WTC11 (cell line): ENCODE data around the gene CCDC15. TPM values are rescaled to one million over a fixed set of nuclear protein-coding genes. Genes with fewer than 3 reads are reported as not detected.

Experiments
- ATAC-seq: fragments of 200-7000 bp; cut with Tn5 transposase; 2 replicates; pipeline ENCODE4 v1.10.0; 2021; ENCODE audit warnings: mild to moderate bottlenecking, moderate library complexity
- CTCF ChIA-PET: fragments of 300-600 bp; sonication (Branson Sonifier 250); formaldehyde crosslinking; loops from one replicate; lab custom pipeline; 2021; ENCODE audit warnings: antibody characterized with exemption; lab: Charles Lee
- POLR2A ChIA-PET: fragments of 350-600 bp; sonication (Branson Sonifier 250); formaldehyde crosslinking; loops from one replicate; lab custom pipeline; 2021; ENCODE audit warnings: antibody characterized with exemption; lab: Charles Lee
- DNase-seq: peaks from one replicate; pipeline ENCODE4 v3.0.0; 2021; ENCODE audit warnings: low spot score
- H3K27ac Mint-ChIP-seq: 2 replicates; pipeline ENCODE4 v1.8.0; 2021; ENCODE audit warnings: mixed read lengths
- H3K27me3 Mint-ChIP-seq: 2 replicates; pipeline ENCODE4 v1.8.0; 2021; ENCODE audit warnings: low read depth, mild to moderate bottlenecking, moderate library complexity, mixed read lengths
- H3K36me3 Mint-ChIP-seq: 2 replicates; pipeline ENCODE4 v1.8.0; 2021; ENCODE audit warnings: mixed read lengths
- H3K4me1 Mint-ChIP-seq: 2 replicates; pipeline ENCODE4 v1.8.0; 2022; ENCODE audit warnings: mixed read lengths
- H3K4me3 Mint-ChIP-seq: 2 replicates; pipeline ENCODE4 v1.8.0; 2021; ENCODE audit warnings: mild to moderate bottlenecking, moderate library complexity, mixed read lengths
- H3K9me3 Mint-ChIP-seq: 2 replicates; pipeline ENCODE4 v1.8.0; 2021; ENCODE audit warnings: mixed read lengths
- ATF2 ChIP-seq: sonication (generic); formaldehyde crosslinking; IDR thresholded peaks from 2 replicates; pipeline ENCODE4 v1.8.1; 2022; ENCODE audit warnings: low read depth, missing genetic modification reagents, borderline replicate concordance
- ATF6 ChIP-seq: sonication (generic); formaldehyde crosslinking; IDR thresholded peaks from 2 replicates; pipeline ENCODE4 v1.8.1; 2023; ENCODE audit warnings: mild to moderate bottlenecking, missing genetic modification reagents
- HMGXB4 ChIP-seq: sonication (generic); formaldehyde crosslinking; IDR thresholded peaks from 2 replicates; pipeline ENCODE4 v1.8.1; 2023; ENCODE audit warnings: mild to moderate bottlenecking, moderate library complexity, missing genetic modification reagents
- KAT7 ChIP-seq: sonication (generic); formaldehyde crosslinking; IDR thresholded peaks from 2 replicates; pipeline ENCODE4 v1.8.1; 2023; ENCODE audit warnings: missing genetic modification reagents, mild to moderate bottlenecking, borderline replicate concordance
- MYBL2 ChIP-seq: sonication (generic); formaldehyde crosslinking; IDR thresholded peaks from 2 replicates; pipeline ENCODE4 v1.8.1; 2023; ENCODE audit warnings: mild to moderate bottlenecking, moderate library complexity, missing genetic modification reagents
- NFATC4 ChIP-seq: fragments of 250-450 bp; sonication (Bioruptor Pico); IDR thresholded peaks from 2 replicates; pipeline ENCODE4 v1.9.0; 2021; ENCODE audit warnings: mild to moderate bottlenecking
- NFE2L1 ChIP-seq: sonication (generic); formaldehyde crosslinking; IDR thresholded peaks from 2 replicates; pipeline ENCODE4 v1.8.1; 2023; ENCODE audit warnings: missing genetic modification reagents
- NR2C2 ChIP-seq: sonication (generic); formaldehyde crosslinking; IDR thresholded peaks from 2 replicates; pipeline ENCODE4 v1.8.0; 2022; ENCODE audit warnings: mild to moderate bottlenecking, missing genetic modification reagents
- RELA ChIP-seq: sonication (generic); formaldehyde crosslinking; IDR thresholded peaks from 2 replicates; pipeline ENCODE4 v1.8.1; 2022; ENCODE audit warnings: missing genetic modification reagents, mild to moderate bottlenecking, borderline replicate concordance
- SMAD3 ChIP-seq: sonication (generic); formaldehyde crosslinking; IDR thresholded peaks from 2 replicates; pipeline ENCODE4 v1.8.0; 2022; ENCODE audit warnings: missing genetic modification reagents, mild to moderate bottlenecking, borderline replicate concordance
- SP1 ChIP-seq: sonication (generic); formaldehyde crosslinking; conservative IDR thresholded peaks from 2 replicates; pipeline ENCODE4 v1.8.1; 2022; ENCODE audit warnings: missing genetic modification reagents
- TCF7 ChIP-seq: sonication (generic); formaldehyde crosslinking; IDR thresholded peaks from 2 replicates; pipeline ENCODE4 v1.8.0; 2022; ENCODE audit warnings: mild to moderate bottlenecking, low read depth, missing genetic modification reagents, moderate library complexity
- TEAD4 ChIP-seq: sonication (generic); formaldehyde crosslinking; IDR thresholded peaks from 2 replicates; pipeline ENCODE4 v1.8.0; 2022; ENCODE audit warnings: mild to moderate bottlenecking, missing genetic modification reagents
- ZNF121 ChIP-seq: sonication (generic); formaldehyde crosslinking; IDR thresholded peaks from 2 replicates; pipeline ENCODE4 v1.8.0; 2023; ENCODE audit warnings: missing genetic modification reagents
- ZNF219 ChIP-seq: sonication (generic); formaldehyde crosslinking; IDR thresholded peaks from 2 replicates; pipeline ENCODE4 v1.8.0; 2023; ENCODE audit warnings: missing genetic modification reagents, mild to moderate bottlenecking, borderline replicate concordance
- ZNF425 ChIP-seq: fragments of 250-450 bp; sonication (Bioruptor Pico); conservative IDR thresholded peaks from 2 replicates; pipeline ENCODE4 v1.9.0; 2021; ENCODE audit warnings: mild to moderate bottlenecking
- ZNF671 ChIP-seq: fragments of 250-450 bp; sonication (Bioruptor Pico); IDR thresholded peaks from 2 replicates; pipeline ENCODE4 v1.8.0; 2021; ENCODE audit warnings: mild to moderate bottlenecking
- total RNA-seq: library from RNA; stranded (reverse); gene quantifications from 3 replicates; pipeline ENCODE4 v1.2.3, GENCODE V29; 2021
- TF ChIP-seq, protein P1 (sequence below): sonication (generic); formaldehyde crosslinking; IDR thresholded peaks from 2 replicates; pipeline ENCODE4 v1.8.1; 2023; ENCODE audit warnings: mild to moderate bottlenecking, missing genetic modification reagents, moderate library complexity
- TF ChIP-seq, protein P2 (sequence below): sonication (generic); formaldehyde crosslinking; conservative IDR thresholded peaks from 2 replicates; pipeline ENCODE4 v1.8.1; 2023; ENCODE audit warnings: mild to moderate bottlenecking, low read depth, missing genetic modification reagents, moderate library complexity
- TF ChIP-seq, protein P3 (sequence below): sonication (generic); formaldehyde crosslinking; IDR thresholded peaks from 2 replicates; pipeline ENCODE4 v1.8.0; 2022; ENCODE audit warnings: missing genetic modification reagents

CCDC15 gene
- total RNA-seq, 1 experiment from 2014 or later, result 2.4 TPM

DNA sequence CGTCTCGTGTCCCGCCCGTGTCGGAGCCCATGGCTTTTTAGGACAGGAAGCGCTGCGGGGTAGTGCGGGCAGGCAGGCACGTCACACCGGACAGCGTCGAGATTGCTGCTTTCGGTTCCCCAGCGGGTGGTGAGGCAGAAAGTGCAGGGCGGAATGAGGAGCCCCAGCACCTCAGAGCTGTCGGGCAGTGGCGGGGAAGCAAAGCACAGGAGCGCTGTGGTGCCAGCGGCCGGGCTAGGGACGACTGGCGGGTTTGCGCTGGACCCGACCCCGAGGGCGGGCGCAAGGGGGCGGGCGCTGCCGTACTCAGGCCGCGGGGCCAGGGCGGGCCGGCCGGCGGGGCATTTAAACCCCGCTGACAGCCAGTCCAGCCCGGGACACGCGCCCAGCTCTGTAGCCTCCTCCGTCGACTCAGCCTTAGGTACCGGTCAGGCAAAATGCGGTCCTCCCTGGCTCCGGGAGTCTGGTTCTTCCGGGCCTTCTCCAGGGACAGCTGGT, 109.0 kb downstream of the CCDC15 start, which contains the start of gene SLC37A2 (continued):
- TF ChIP-seq RELA (CRISPR knock-in tag) (0 out of 2 replicates have a peak, but pooled peaks have one; percentile 25), KAT7 (peak; percentile 86; the same call in 1 of the 2 replicates)
- TF ChIP-seq, protein P1, sequence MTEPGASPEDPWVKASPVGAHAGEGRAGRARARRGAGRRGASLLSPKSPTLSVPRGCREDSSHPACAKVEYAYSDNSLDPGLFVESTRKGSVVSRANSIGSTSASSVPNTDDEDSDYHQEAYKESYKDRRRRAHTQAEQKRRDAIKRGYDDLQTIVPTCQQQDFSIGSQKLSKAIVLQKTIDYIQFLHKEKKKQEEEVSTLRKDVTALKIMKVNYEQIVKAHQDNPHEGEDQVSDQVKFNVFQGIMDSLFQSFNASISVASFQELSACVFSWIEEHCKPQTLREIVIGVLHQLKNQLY (CRISPR knock-in tag), result no peak
- TF ChIP-seq, all 79 proteins: peak for 4

DNA sequence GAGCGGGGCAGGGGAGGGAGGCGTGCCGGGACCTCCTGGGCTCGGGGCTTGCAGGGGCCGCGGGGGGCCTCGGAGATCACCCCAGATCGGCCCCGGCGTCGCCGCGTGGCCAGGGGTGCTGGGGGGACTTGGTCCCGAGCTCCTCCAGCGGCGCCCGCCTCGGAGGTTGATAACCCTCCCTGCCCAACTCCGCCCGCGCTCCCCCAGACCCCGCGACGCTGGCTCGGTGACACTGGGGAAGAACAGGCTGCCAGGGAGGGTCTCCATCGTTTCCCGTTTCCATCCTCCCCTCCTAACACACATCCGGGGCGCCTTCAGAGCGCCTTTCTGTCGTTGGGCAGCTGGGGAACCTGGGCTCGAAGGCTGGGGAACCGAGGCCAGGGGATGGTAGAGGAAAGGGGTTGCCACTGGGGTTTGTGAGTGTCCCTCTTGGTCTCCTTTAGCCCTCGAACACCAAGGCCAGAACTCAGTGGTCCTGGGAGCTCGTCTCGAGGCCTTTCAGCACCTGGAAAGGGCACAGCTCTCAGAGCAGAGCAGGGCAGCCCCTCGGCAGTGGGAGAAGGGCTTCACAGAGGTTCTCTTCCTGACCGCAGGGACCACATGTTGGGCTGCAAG, 109.5 kb downstream of the CCDC15 start:
- ATAC-seq (peak; percentile 57), DNase-seq (peak; percentile 43)
- Mint-ChIP-seq H3K27me3 (peaks cover 59% of the 10 kb centered on the region), H3K4me3 (peak overlapping the region; percentile 77), H3K9me3 (no peaks in the 10 kb centered on the region), H3K27ac (no peak overlapping the region), H3K36me3 (no peaks in the 10 kb centered on the region), H3K4me1 (peaks cover 8% of the 10 kb centered on the region; the same call in 1 of the 2 replicates)
- POLR2A ChIA-PET, result interaction anchor here (1.4 kb wide), 1 partner anchor 110 kb away, joined by 3 read pairs; the partner anchor contains the start of gene CCDC15
- CTCF ChIA-PET, result interaction anchor here (0.8 to 2.1 kb wide), 12 partner anchors 12 to 366 kb away, joined by 3 to 14 read pairs (median 6); no protein-coding TSS in a partner anchor
- TF ChIP-seq ATF6 (CRISPR knock-in tag) (no peak), MYBL2 (CRISPR knock-in tag) (0 out of 2 replicates have a peak, but pooled peaks have one; percentile 33), ZNF121 (CRISPR knock-in tag) (no peak), ATF2 (no peak), NFE2L1 (CRISPR knock-in tag) (no peak), NR2C2 (CRISPR knock-in tag) (no peak), TCF7 (CRISPR knock-in tag) (no peak), NFATC4 (CRISPR knock-in tag) (no peak), ZNF219 (CRISPR knock-in tag) (no peak), SP1 (CRISPR knock-in tag) (peak; percentile 41; the same call in 1 of the 2 replicates), HMGXB4 (CRISPR knock-in tag) (no peak), ZNF425 (CRISPR knock-in tag) (no peak), ZNF671 (CRISPR knock-in tag) (no peak), TEAD4 (no peak), SMAD3 (CRISPR knock-in tag) (no peak)
- TF ChIP-seq, protein P2, sequence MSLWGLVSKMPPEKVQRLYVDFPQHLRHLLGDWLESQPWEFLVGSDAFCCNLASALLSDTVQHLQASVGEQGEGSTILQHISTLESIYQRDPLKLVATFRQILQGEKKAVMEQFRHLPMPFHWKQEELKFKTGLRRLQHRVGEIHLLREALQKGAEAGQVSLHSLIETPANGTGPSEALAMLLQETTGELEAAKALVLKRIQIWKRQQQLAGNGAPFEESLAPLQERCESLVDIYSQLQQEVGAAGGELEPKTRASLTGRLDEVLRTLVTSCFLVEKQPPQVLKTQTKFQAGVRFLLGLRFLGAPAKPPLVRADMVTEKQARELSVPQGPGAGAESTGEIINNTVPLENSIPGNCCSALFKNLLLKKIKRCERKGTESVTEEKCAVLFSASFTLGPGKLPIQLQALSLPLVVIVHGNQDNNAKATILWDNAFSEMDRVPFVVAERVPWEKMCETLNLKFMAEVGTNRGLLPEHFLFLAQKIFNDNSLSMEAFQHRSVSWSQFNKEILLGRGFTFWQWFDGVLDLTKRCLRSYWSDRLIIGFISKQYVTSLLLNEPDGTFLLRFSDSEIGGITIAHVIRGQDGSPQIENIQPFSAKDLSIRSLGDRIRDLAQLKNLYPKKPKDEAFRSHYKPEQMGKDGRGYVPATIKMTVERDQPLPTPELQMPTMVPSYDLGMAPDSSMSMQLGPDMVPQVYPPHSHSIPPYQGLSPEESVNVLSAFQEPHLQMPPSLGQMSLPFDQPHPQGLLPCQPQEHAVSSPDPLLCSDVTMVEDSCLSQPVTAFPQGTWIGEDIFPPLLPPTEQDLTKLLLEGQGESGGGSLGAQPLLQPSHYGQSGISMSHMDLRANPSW (CRISPR knock-in tag), result no peak
- TF ChIP-seq, protein P3, sequence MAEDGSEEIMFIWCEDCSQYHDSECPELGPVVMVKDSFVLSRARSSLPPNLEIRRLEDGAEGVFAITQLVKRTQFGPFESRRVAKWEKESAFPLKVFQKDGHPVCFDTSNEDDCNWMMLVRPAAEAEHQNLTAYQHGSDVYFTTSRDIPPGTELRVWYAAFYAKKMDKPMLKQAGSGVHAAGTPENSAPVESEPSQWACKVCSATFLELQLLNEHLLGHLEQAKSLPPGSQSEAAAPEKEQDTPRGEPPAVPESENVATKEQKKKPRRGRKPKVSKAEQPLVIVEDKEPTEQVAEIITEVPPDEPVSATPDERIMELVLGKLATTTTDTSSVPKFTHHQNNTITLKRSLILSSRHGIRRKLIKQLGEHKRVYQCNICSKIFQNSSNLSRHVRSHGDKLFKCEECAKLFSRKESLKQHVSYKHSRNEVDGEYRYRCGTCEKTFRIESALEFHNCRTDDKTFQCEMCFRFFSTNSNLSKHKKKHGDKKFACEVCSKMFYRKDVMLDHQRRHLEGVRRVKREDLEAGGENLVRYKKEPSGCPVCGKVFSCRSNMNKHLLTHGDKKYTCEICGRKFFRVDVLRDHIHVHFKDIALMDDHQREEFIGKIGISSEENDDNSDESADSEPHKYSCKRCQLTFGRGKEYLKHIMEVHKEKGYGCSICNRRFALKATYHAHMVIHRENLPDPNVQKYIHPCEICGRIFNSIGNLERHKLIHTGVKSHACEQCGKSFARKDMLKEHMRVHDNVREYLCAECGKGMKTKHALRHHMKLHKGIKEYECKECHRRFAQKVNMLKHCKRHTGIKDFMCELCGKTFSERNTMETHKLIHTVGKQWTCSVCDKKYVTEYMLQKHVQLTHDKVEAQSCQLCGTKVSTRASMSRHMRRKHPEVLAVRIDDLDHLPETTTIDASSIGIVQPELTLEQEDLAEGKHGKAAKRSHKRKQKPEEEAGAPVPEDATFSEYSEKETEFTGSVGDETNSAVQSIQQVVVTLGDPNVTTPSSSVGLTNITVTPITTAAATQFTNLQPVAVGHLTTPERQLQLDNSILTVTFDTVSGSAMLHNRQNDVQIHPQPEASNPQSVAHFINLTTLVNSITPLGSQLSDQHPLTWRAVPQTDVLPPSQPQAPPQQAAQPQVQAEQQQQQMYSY (CRISPR knock-in tag), result no peak
